ENCODE results near the gene EIF4H.

GRCh38 chr7:74134117-74134620 is 40.0 kb upstream of the EIF4H start:
- TF ChIP-seq CTCF (IDR thresholded peaks at IDR 0.05): no peak
- TF ChIP-seq POLR2A (IDR thresholded peaks at IDR 0.05): no peak

Measured in Peyer's patch (tissue), 4 donors.